Endometrial microvascular endothelial cells (primary cell): ENCODE measurements around the gene MGARP. TPM values are rescaled to one million over a fixed set of nuclear protein-coding genes. Genes with fewer than 3 reads are reported as not detected.

Experiments used
- total RNA-seq: library from RNA; depleted of rRNA; stranded (reverse); fragments of >200 nt; gene quantifications from one replicate; pipeline ENCODE4 v1.2.3, GENCODE V29; 2015; ENCODE audit errors: inconsistent ontology term

Gene MGARP
- total RNA-seq, 1 donor from 2014 or later = 2.4 TPM

Other genes starting within 250 kb of the MGARP start
- 18.9 TPM for gene ELF2, start 103.0 kb downstream of the MGARP start, total RNA-seq
- 45.8 TPM for gene NAA15, start 21.3 kb upstream of the MGARP start, total RNA-seq
- 96.1 TPM for gene NDUFC1, start 22.3 kb upstream of the MGARP start, total RNA-seq
- gene RAB33B, start 173.9 kb upstream of the MGARP start, total RNA-seq = 13.6 TPM